Measurements from ENCODE around the gene POLR3B.

The POLR3B gene

GRCh38 chr12:106409878-106410277, 52.3 kb downstream of the POLR3B start:
- Histone ChIP-seq H3K36me3 (ENCODE audit: control insufficient read depth, low read length) (peaks cover 10% of the 10 kb centered on the region), H3K4me3 (ENCODE audit: low read length) (no peak overlapping the region)

GRCh38 chr12:106412563-106412962, 55.0 kb downstream of the POLR3B start:
- no peaks in the 10 kb centered on the region for H3K9me3 ChIP-seq (ENCODE audit: control insufficient read depth, insufficient read depth, low read length)
- H3K27ac ChIP-seq (ENCODE audit: low read depth, low read length): no peak overlapping the region
- no peaks in the 10 kb centered on the region for H3K79me2 ChIP-seq (ENCODE audit: control insufficient read depth, low read length)
- no peaks in the 10 kb centered on the region for H3K9me2 ChIP-seq (replicated peaks; ENCODE audit: control insufficient read depth, low read length)
- no peaks in the 10 kb centered on the region for H3K4me1 ChIP-seq (ENCODE audit: control insufficient read depth, low read length)
- no peaks in the 10 kb centered on the region for H4K20me1 ChIP-seq (ENCODE audit: control insufficient read depth, insufficient read depth, low read depth, low read length)
- no peaks in the 10 kb centered on the region for H3F3A ChIP-seq (ENCODE audit: control insufficient read depth, insufficient read depth)
- TF ChIP-seq CTCF (IDR thresholded peaks at IDR 0.05; ENCODE audit: low read depth, low read length, poor library complexity, severe bottlenecking) (no peak), EZH2phosphoT487 (IDR thresholded peaks at IDR 0.05; ENCODE audit: borderline replicate concordance, low read length) (no peak)
- peaks cover 17% of the 10 kb centered on the region for H3K36me3 ChIP-seq (ENCODE audit: control insufficient read depth, low read length)
- H3K4me3 ChIP-seq (ENCODE audit: low read length): no peak overlapping the region
- H3K4me2 ChIP-seq (ENCODE audit: low read length): no peak overlapping the region
- no peaks in the 10 kb centered on the region for H3K27me3 ChIP-seq (ENCODE audit: control insufficient read depth, low read length)

More at GRCh38 chr12:106409878-106410277, 52.3 kb downstream of the POLR3B start:
- H3F3A ChIP-seq (ENCODE audit: control insufficient read depth, insufficient read depth): no peaks in the 10 kb centered on the region
- H3K4me1 ChIP-seq (ENCODE audit: control insufficient read depth, low read length): no peaks in the 10 kb centered on the region
- H4K20me1 ChIP-seq (ENCODE audit: control insufficient read depth, insufficient read depth, low read depth, low read length): no peaks in the 10 kb centered on the region
- H3K9me3 ChIP-seq (ENCODE audit: control insufficient read depth, insufficient read depth, low read length): no peaks in the 10 kb centered on the region
- TF ChIP-seq CTCF (IDR thresholded peaks at IDR 0.05; ENCODE audit: low read depth, low read length, poor library complexity, severe bottlenecking) (no peak), EZH2phosphoT487 (IDR thresholded peaks at IDR 0.05; ENCODE audit: borderline replicate concordance, low read length) (no peak)
- H3K27me3 ChIP-seq (ENCODE audit: control insufficient read depth, low read length): no peaks in the 10 kb centered on the region
- H3K79me2 ChIP-seq (ENCODE audit: control insufficient read depth, low read length): no peaks in the 10 kb centered on the region
- no peak overlapping the region for H3K4me2 ChIP-seq (ENCODE audit: low read length)
- H3K27ac ChIP-seq (ENCODE audit: low read depth, low read length): no peak overlapping the region
- no peaks in the 10 kb centered on the region for H3K9me2 ChIP-seq (replicated peaks; ENCODE audit: control insufficient read depth, low read length)

GRCh38 chr12:106415134-106415533, 57.6 kb downstream of the POLR3B start:
- H3F3A ChIP-seq (ENCODE audit: control insufficient read depth, insufficient read depth): no peaks in the 10 kb centered on the region
- no peaks in the 10 kb centered on the region for H3K27me3 ChIP-seq (ENCODE audit: control insufficient read depth, low read length)
- H3K4me1 ChIP-seq (ENCODE audit: control insufficient read depth, low read length): no peaks in the 10 kb centered on the region
- no peaks in the 10 kb centered on the region for H3K9me3 ChIP-seq (ENCODE audit: control insufficient read depth, insufficient read depth, low read length)
- H3K4me2 ChIP-seq (ENCODE audit: low read length): no peak overlapping the region
- H4K20me1 ChIP-seq (ENCODE audit: control insufficient read depth, insufficient read depth, low read depth, low read length): no peaks in the 10 kb centered on the region
- H3K36me3 ChIP-seq (ENCODE audit: control insufficient read depth, low read length): peaks cover 17% of the 10 kb centered on the region
- no peak for TF ChIP-seq CTCF (IDR thresholded peaks at IDR 0.05; ENCODE audit: low read depth, low read length, poor library complexity, severe bottlenecking)
- TF ChIP-seq EZH2phosphoT487 (IDR thresholded peaks at IDR 0.05; ENCODE audit: borderline replicate concordance, low read length): no peak
- H3K9me2 ChIP-seq (replicated peaks; ENCODE audit: control insufficient read depth, low read length): no peaks in the 10 kb centered on the region
- H3K79me2 ChIP-seq (ENCODE audit: control insufficient read depth, low read length): no peaks in the 10 kb centered on the region
- H3K4me3 ChIP-seq (ENCODE audit: low read length): no peak overlapping the region
- H3K27ac ChIP-seq (ENCODE audit: low read depth, low read length): no peak overlapping the region

- no peaks in the 10 kb centered on the region for H3F3A ChIP-seq (ENCODE audit: control insufficient read depth, insufficient read depth)
- H3K9me2 ChIP-seq (replicated peaks; ENCODE audit: control insufficient read depth, low read length): no peaks in the 10 kb centered on the region
- no peaks in the 10 kb centered on the region for H3K79me2 ChIP-seq (ENCODE audit: control insufficient read depth, low read length)
- no peak overlapping the region for H3K27ac ChIP-seq (ENCODE audit: low read depth, low read length)
- H4K20me1 ChIP-seq (ENCODE audit: control insufficient read depth, insufficient read depth, low read depth, low read length): no peaks in the 10 kb centered on the region
- no peaks in the 10 kb centered on the region for H3K4me1 ChIP-seq (ENCODE audit: control insufficient read depth, low read length)
- peaks cover 17% of the 10 kb centered on the region for H3K36me3 ChIP-seq (ENCODE audit: control insufficient read depth, low read length)
- H3K9me3 ChIP-seq (ENCODE audit: control insufficient read depth, insufficient read depth, low read length): no peaks in the 10 kb centered on the region
- TF ChIP-seq CTCF (IDR thresholded peaks at IDR 0.05; ENCODE audit: low read depth, low read length, poor library complexity, severe bottlenecking): no peak
- no peak for TF ChIP-seq EZH2phosphoT487 (IDR thresholded peaks at IDR 0.05; ENCODE audit: borderline replicate concordance, low read length)
- H3K4me2 ChIP-seq (ENCODE audit: low read length): no peak overlapping the region
- no peaks in the 10 kb centered on the region for H3K27me3 ChIP-seq (ENCODE audit: control insufficient read depth, low read length)
- H3K4me3 ChIP-seq (ENCODE audit: low read length): no peak overlapping the region
Measured at GRCh38 chr12:106416273-106416672, 58.7 kb downstream of the POLR3B start.

Data from DOHH2 (cell line).